Tibial nerve (tissue), 3 donors: Measurements from ENCODE around the gene DDX39A.

Source experiments
- CTCF ChIP-seq, 5 experiments: fragments of 200-600 bp in 3 of 5; fragments of 450-650 bp in 2 of 5; sonication (generic) in 3 of 5; IDR thresholded peaks; one replicate each; pipeline ENCODE4 v1.5.1; 2016 to 2019; ENCODE audit warnings: antibody characterized with exemption in 5 of 5, mild to moderate bottlenecking in 3 of 5, moderate library complexity in 2 of 5
- POLR2A ChIP-seq, 2 donors: fragments of 450-650 bp; IDR thresholded peaks; one replicate each; pipeline ENCODE4 v1.6.1; 2017; ENCODE audit warnings: antibody characterized with exemption in 2 of 2, mild to moderate bottlenecking in 2 of 2, moderate library complexity in 2 of 2

- TF ChIP-seq POLR2A (IDR thresholded peaks at IDR 0.05) (no peak), CTCF (IDR thresholded peaks at IDR 0.05) (no peak)
These were observed 41.8 kb upstream of the DDX39A start for GRCh38 chr19:14460935-14461334.
